Measurements from ENCODE around the gene ATG14. TPM values are rescaled to one million over a fixed set of nuclear protein-coding genes. Genes with fewer than 3 reads are reported as not detected.

Gene ATG14
- total and polyA plus RNA-seq, 2 donors from 2014 or later, result 5.2 to 13.3 TPM

DNA sequence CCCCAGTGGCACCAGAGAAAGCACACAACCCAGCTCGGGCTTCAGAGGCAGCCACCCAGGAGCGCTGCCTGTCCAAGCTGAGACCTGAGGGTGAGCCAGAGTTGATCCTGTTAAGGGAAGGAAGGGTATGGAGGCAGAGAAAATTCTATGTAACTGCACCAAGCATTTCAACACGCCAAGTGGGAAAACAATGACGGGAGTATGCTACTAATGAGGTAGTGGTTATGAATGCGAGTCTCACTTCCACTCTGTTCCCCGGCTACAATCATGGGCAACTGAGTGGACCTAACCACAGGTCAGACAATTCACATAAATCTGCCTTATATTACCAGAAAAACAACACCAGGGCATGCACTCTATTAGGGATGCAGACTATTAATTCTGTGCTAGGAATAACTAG lies 9.9 kb downstream of the ATG14 start:
- FAIRE-seq, result no peak
- no peak overlapping the region for H3K4me3 ChIP-seq (ENCODE audit: low read length in 3 of 3)
- intact Hi-C loops (cut with DNase I), result no loop called here
- no peak overlapping the region for H3K9ac ChIP-seq (ENCODE audit: low read length in 3 of 3)
- no peaks in the 10 kb centered on the region for H3K27me3 ChIP-seq (ENCODE audit: control insufficient read depth, insufficient read depth, low read length)
- H3K36me3 ChIP-seq (ENCODE audit: control insufficient read depth in 2 of 3, insufficient read depth in 3 of 3, low read length in 3 of 3), result no peaks in the 10 kb centered on the region
- H3K9me3 ChIP-seq (ENCODE audit: control insufficient read depth in 2 of 3, insufficient read depth in 1 of 3, low read length in 3 of 3), result no peaks in the 10 kb centered on the region
- no peak overlapping the region for H3K27ac ChIP-seq (ENCODE audit: low read depth in 2 of 2, low read length in 2 of 2)
- TF ChIP-seq, protein P1, sequence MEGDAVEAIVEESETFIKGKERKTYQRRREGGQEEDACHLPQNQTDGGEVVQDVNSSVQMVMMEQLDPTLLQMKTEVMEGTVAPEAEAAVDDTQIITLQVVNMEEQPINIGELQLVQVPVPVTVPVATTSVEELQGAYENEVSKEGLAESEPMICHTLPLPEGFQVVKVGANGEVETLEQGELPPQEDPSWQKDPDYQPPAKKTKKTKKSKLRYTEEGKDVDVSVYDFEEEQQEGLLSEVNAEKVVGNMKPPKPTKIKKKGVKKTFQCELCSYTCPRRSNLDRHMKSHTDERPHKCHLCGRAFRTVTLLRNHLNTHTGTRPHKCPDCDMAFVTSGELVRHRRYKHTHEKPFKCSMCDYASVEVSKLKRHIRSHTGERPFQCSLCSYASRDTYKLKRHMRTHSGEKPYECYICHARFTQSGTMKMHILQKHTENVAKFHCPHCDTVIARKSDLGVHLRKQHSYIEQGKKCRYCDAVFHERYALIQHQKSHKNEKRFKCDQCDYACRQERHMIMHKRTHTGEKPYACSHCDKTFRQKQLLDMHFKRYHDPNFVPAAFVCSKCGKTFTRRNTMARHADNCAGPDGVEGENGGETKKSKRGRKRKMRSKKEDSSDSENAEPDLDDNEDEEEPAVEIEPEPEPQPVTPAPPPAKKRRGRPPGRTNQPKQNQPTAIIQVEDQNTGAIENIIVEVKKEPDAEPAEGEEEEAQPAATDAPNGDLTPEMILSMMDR (IDR thresholded peaks at IDR 0.05; ENCODE audit: borderline replicate concordance, extremely low read depth, insufficient read depth), result no peak
- DNase-seq, result no peak
- H3K4me1 ChIP-seq (ENCODE audit: control insufficient read depth in 2 of 3, insufficient read depth in 2 of 3, low read depth in 1 of 3, low read length in 3 of 3), result peaks cover 0 to 2% (median 0%) of the 10 kb centered on the region in 3 donors

DNA sequence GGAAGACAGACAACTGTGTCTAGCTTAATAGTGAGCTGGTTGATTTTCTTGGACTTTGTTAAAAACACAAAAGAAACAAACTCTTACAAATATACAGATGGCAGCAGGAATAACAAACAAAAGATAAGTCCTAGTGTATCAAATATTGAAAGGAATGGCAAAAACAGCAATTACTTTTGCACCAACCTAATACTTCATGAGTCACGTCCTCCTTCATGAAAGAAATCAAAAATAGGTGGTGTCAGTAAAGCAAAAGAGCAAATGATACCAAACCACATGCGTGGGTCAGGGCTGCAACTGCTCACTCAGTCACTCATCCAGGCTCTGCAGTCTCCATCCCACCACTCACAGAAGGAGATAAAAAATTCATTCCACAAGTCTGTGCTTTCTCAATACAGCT lies 11.8 kb downstream of the ATG14 start:
- Histone ChIP-seq H3K27ac (ENCODE audit: low read depth in 2 of 2, low read length in 2 of 2) (no peak overlapping the region), H3K9ac (ENCODE audit: low read length in 3 of 3) (no peak overlapping the region), H3K9me3 (ENCODE audit: control insufficient read depth in 2 of 3, insufficient read depth in 1 of 3, low read length in 3 of 3) (no peaks in the 10 kb centered on the region), H3K27me3 (ENCODE audit: control insufficient read depth, insufficient read depth, low read length) (no peaks in the 10 kb centered on the region), H3K36me3 (ENCODE audit: control insufficient read depth in 2 of 3, insufficient read depth in 3 of 3, low read length in 3 of 3) (peaks cover 0 to 10% (median 0%) of the 10 kb centered on the region in 3 donors), H3K4me3 (ENCODE audit: low read length in 3 of 3) (no peak overlapping the region), H3K4me1 (ENCODE audit: control insufficient read depth in 2 of 3, insufficient read depth in 2 of 3, low read depth in 1 of 3, low read length in 3 of 3) (peaks cover 0 to 2% (median 0%) of the 10 kb centered on the region in 3 donors)
- TF ChIP-seq, protein P1 (IDR thresholded peaks at IDR 0.05; ENCODE audit: borderline replicate concordance, extremely low read depth, insufficient read depth), result no peak
- DNase-seq (no peak), FAIRE-seq (no peak)
- intact Hi-C loops (cut with DNase I), result no loop called here

DNA sequence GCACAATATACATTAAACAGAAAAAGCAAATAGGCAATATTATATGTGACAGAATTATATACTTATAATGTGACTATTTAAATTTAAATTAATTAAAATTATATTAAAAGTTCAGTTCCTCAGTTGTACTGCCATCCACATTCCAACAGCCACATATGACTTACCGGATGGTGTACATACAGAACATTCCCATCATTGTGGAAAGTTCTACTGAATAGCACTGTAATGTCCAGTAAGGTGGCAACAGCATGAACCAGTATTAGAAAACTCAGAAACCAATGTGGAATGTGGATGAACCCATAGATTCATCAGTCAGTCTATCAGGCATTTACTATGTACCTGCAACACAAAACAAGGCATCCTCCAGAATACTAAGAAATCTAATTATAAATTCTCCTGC lies 12.4 kb downstream of the ATG14 start:
- intact Hi-C loops (cut with DNase I), result no loop called here
- Histone ChIP-seq H3K4me1 (ENCODE audit: control insufficient read depth in 2 of 3, insufficient read depth in 2 of 3, low read depth in 1 of 3, low read length in 3 of 3) (peaks cover 0 to 2% (median 0%) of the 10 kb centered on the region in 3 donors), H3K4me3 (ENCODE audit: low read length in 3 of 3) (no peak overlapping the region), H3K9me3 (ENCODE audit: control insufficient read depth in 2 of 3, insufficient read depth in 1 of 3, low read length in 3 of 3) (no peaks in the 10 kb centered on the region), H3K36me3 (ENCODE audit: control insufficient read depth in 2 of 3, insufficient read depth in 3 of 3, low read length in 3 of 3) (peaks cover 0 to 16% (median 0%) of the 10 kb centered on the region in 3 donors), H3K9ac (ENCODE audit: low read length in 3 of 3) (no peak overlapping the region), H3K27me3 (ENCODE audit: control insufficient read depth, insufficient read depth, low read length) (no peaks in the 10 kb centered on the region), H3K27ac (ENCODE audit: low read depth in 2 of 2, low read length in 2 of 2) (no peak overlapping the region)
- FAIRE-seq (no peak), DNase-seq (no peak)
- TF ChIP-seq, protein P1 (IDR thresholded peaks at IDR 0.05; ENCODE audit: borderline replicate concordance, extremely low read depth, insufficient read depth), result no peak

DNA sequence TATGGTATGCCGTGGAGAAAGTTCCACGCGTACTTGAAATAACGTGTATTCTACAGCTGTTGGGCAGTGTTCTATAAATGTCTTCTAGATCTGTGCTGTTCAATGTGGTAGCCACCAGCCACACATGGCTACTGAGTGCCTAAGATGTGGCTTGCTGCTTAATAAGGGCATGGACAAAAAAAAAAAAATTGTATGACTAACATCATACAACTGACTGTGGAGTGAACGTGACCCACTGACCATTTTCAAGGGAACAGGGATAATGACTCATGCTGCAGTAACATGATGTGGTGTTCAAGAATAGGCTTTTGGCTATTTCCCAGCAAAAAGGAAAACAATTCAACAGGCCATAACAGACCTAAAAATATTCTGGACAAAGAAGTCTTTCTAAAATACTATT lies 13.0 kb downstream of the ATG14 start:
- intact Hi-C loops (cut with DNase I), result no loop called here
- peak; percentile 21 for FAIRE-seq
- no peak overlapping the region for H3K27ac ChIP-seq (ENCODE audit: low read depth in 2 of 2, low read length in 2 of 2)

More for the DNA sequence above, 13.0 kb downstream of the ATG14 start:
- Histone ChIP-seq H3K4me3 (ENCODE audit: low read length in 3 of 3) (no peak overlapping the region), H3K27me3 (ENCODE audit: control insufficient read depth, insufficient read depth, low read length) (no peaks in the 10 kb centered on the region), H3K36me3 (ENCODE audit: control insufficient read depth in 2 of 3, insufficient read depth in 3 of 3, low read length in 3 of 3) (peaks cover 0 to 17% (median 0%) of the 10 kb centered on the region in 3 donors), H3K4me1 (ENCODE audit: control insufficient read depth in 2 of 3, insufficient read depth in 2 of 3, low read depth in 1 of 3, low read length in 3 of 3) (peaks cover 0 to 2% (median 0%) of the 10 kb centered on the region in 3 donors), H3K9ac (ENCODE audit: low read length in 3 of 3) (no peak overlapping the region), H3K9me3 (ENCODE audit: control insufficient read depth in 2 of 3, insufficient read depth in 1 of 3, low read length in 3 of 3) (no peaks in the 10 kb centered on the region)
- DNase-seq, result no peak
- TF ChIP-seq, protein P1 (IDR thresholded peaks at IDR 0.05; ENCODE audit: borderline replicate concordance, extremely low read depth, insufficient read depth), result no peak

Data from kidney (tissue), 14 donors.